Measurements from ENCODE around the gene CLMP.
"Not testable (repeated sequence)": the region's sequence is repeated elsewhere in the genome, so short reads cannot be mapped to it uniquely, and the experiment has no call there.

CLMP gene

GRCh38 chr11:123216249-123216648 is 21.2 kb upstream of the CLMP start:
- no peak for DNase-seq

- no peak for DNase-seq
Observed at GRCh38 chr11:123214940-123215339, 19.9 kb upstream of the CLMP start.

- DNase-seq = no peak
Observed at GRCh38 chr11:123214396-123214795, 19.3 kb upstream of the CLMP start.

GRCh38 chr11:123213307-123213771 is 18.3 kb upstream of the CLMP start:
- no peak for DNase-seq

- DNase-seq = no peak
Observed at GRCh38 chr11:123212406-123212805, 17.4 kb upstream of the CLMP start.

GRCh38 chr11:123211981-123212380 is 16.9 kb upstream of the CLMP start:
- DNase-seq = no peak

- no peak for DNase-seq
Observed at GRCh38 chr11:123211149-123211852, 16.3 kb upstream of the CLMP start.

GRCh38 chr11:123209591-123209990 is 14.5 kb upstream of the CLMP start:
- no peak for DNase-seq

- no peak for DNase-seq
Observed at GRCh38 chr11:123206791-123207434, 11.9 kb upstream of the CLMP start.

- not testable (repeated sequence) for DNase-seq
Observed at GRCh38 chr11:123206055-123206454, 11.0 kb upstream of the CLMP start.

GRCh38 chr11:123203934-123204333 is 8.9 kb upstream of the CLMP start:
- no peak for DNase-seq

GRCh38 chr11:123203471-123203870 is 8.4 kb upstream of the CLMP start:
- DNase-seq = no peak

GRCh38 chr11:123202155-123203151 is 7.4 kb upstream of the CLMP start:
- DNase-seq = no peak

GRCh38 chr11:123200264-123200663 is 5.2 kb upstream of the CLMP start:
- DNase-seq = no peak

GRCh38 chr11:123197711-123198110 is 2.7 kb upstream of the CLMP start:
- DNase-seq = no peak

GRCh38 chr11:123196060-123196714 is 1.1 kb upstream of the CLMP start:
- no peak for DNase-seq

GRCh38 chr11:123194337-123195187 is 486 bp downstream of the CLMP start:
- DNase-seq = no peak

GRCh38 chr11:123193742-123194141 is 1.3 kb downstream of the CLMP start:
- no peak for DNase-seq

GRCh38 chr11:123191939-123192338 is 3.1 kb downstream of the CLMP start:
- no peak for DNase-seq

GRCh38 chr11:123190518-123190917 is 4.5 kb downstream of the CLMP start:
- DNase-seq = no peak

GRCh38 chr11:123188508-123189165 is 6.4 kb downstream of the CLMP start:
- DNase-seq = no peak

Data from cerebellar nuclear complex (tissue), 1 donor.